Prostate gland (tissue), 2 donors: ENCODE measurements around the gene DMD. TPM values are rescaled to one million over a fixed set of nuclear protein-coding genes. Genes with fewer than 3 reads are reported as not detected.

Experiments
- DNase-seq: peaks from one replicate; pipeline ENCODE4 v3.0.0-alpha.2; 2019; ENCODE audit warnings: low spot score
- H3K27ac ChIP-seq, 2 donors: fragments of 200-600 bp; sonication (generic); 2 replicates each; pipeline ENCODE4 v1.5.1; 2017 to 2019
- H3K27me3 ChIP-seq: fragments of 200-600 bp; sonication (generic); replicated peaks from 2 replicates; pipeline ENCODE4 v1.5.1; 2019; ENCODE audit not compliant: insufficient read depth
- H3K36me3 ChIP-seq, 2 donors: fragments of 200-600 bp; sonication (generic); 1 replicate in 1 of 2; 2 replicates in 1 of 2; pipeline versions ENCODE4 v1.5.1 to v1.8.1; 2017 to 2019
- H3K4me1 ChIP-seq: fragments of 200-600 bp; sonication (generic); replicated peaks from 2 replicates; pipeline ENCODE4 v1.5.1; 2019
- H3K4me3 ChIP-seq, 2 donors: fragments of 200-600 bp; sonication (generic); 2 replicates each; pipeline ENCODE4 v1.5.1; 2017 to 2019
- H3K9me3 ChIP-seq: fragments of 200-600 bp; sonication (generic); 2 replicates; pipeline ENCODE4 v1.5.1; 2017
- POLR2A ChIP-seq: fragments of 450-650 bp; IDR thresholded peaks from one replicate; pipeline ENCODE4 v1.6.1; 2016; ENCODE audit warnings: antibody characterized with exemption, mild to moderate bottlenecking
- POLR2AphosphoS5 ChIP-seq: sonication (generic); formaldehyde crosslinking; IDR thresholded peaks from one replicate; pipeline ENCODE4 v1.6.1; 2017; ENCODE audit warnings: antibody characterized with exemption
- whole genome bisulfite sequencing: methylation state at CpG from one replicate; pipeline ENCODE4 v1.1.5; 2018; 5-methylcytosine and 5-hydroxymethylcytosine counted together
- intact Hi-C: fragments of 100-400 bp; cut with DNase I; formaldehyde crosslinking; loops from one replicate; pipeline ENCODE4 v1.14.2; 2022
- total RNA-seq, 2 donors: library from RNA; depleted of rRNA; stranded (reverse); fragments of >200 nt; gene quantifications; one replicate each; pipeline ENCODE4 v1.1.0, GENCODE V29; 2016
- TF ChIP-seq, protein P1 (sequence below), 4 experiments: fragments of 200-600 bp in 2 of 4; fragments of 450-650 bp in 2 of 4; sonication (generic) in 2 of 4; IDR thresholded peaks; 1 replicate in 3 of 4; 2 replicates in 1 of 4; pipeline ENCODE4 v1.5.1; 2016 to 2019; ENCODE audit warnings: antibody characterized with exemption in 4 of 4, mild to moderate bottlenecking in 2 of 4, moderate library complexity in 2 of 4

DMD gene
- total RNA-seq, 2 donors from 2014 or later = 17.6 to 34.8 TPM

DNA sequence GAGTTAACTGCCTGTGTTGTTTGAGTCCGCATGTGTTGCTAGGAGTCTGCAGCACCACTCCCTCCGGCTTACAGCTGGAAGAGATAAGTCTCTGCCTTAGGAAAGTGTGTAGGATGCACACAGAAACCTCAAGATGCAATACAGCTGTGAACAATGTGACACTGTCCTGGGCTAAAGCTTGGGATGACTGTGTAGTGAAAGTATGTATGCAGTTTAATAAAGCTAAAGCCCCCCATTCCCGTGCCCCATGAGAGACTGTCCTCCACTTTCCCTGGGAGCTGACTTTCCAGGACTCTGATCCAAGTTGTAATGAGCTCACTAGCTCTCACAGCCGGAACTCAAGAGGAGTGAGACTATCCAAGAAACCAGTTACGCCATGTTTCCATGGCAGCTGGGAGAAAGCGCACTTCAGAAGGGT is 1982.9 kb downstream of the DMD start:
- Histone ChIP-seq H3K27me3 (no peaks in the 10 kb centered on the region), H3K4me1 (no peaks in the 10 kb centered on the region), H3K36me3 (no peaks in the 10 kb centered on the region), H3K9me3 (no peaks in the 10 kb centered on the region), H3K27ac (no peak overlapping the region), H3K4me3 (no peak overlapping the region)
- 53% methylated on average over 6 of the region's 6 CpGs for WGBS
- intact Hi-C loops = no loop called here
- DNase-seq = no peak
- TF ChIP-seq POLR2A = no peak
- TF ChIP-seq POLR2AphosphoS5 = no peak
- TF ChIP-seq, protein P1, sequence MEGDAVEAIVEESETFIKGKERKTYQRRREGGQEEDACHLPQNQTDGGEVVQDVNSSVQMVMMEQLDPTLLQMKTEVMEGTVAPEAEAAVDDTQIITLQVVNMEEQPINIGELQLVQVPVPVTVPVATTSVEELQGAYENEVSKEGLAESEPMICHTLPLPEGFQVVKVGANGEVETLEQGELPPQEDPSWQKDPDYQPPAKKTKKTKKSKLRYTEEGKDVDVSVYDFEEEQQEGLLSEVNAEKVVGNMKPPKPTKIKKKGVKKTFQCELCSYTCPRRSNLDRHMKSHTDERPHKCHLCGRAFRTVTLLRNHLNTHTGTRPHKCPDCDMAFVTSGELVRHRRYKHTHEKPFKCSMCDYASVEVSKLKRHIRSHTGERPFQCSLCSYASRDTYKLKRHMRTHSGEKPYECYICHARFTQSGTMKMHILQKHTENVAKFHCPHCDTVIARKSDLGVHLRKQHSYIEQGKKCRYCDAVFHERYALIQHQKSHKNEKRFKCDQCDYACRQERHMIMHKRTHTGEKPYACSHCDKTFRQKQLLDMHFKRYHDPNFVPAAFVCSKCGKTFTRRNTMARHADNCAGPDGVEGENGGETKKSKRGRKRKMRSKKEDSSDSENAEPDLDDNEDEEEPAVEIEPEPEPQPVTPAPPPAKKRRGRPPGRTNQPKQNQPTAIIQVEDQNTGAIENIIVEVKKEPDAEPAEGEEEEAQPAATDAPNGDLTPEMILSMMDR (IDR thresholded peaks at IDR 0.05) = no peak

DNA sequence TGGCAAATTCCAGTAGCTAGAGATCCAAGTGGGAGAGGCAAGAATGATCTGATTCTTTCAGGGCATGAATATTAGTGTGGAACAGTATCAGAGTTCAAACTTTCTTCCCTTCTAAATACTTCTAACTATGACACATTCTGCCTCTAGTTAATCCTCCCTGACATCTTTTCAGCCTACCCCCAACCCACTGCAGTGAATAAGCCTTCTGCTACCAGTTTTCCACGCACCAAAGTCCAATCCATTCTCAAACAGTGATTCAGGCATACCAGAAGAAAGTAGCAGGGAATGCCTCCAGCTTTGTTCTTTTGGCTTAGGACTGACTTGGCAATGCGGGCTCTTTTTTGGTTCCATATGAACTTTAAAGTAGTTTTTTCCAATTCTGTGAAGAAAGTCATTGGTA is 1984.1 kb downstream of the DMD start:
- intact Hi-C loops = no loop called here
- Histone ChIP-seq H3K9me3 (no peaks in the 10 kb centered on the region), H3K27me3 (no peaks in the 10 kb centered on the region), H3K4me3 (no peak overlapping the region), H3K27ac (no peak overlapping the region), H3K36me3 (no peaks in the 10 kb centered on the region), H3K4me1 (no peaks in the 10 kb centered on the region)
- no peak for TF ChIP-seq POLR2A
- WGBS = 92% methylated on average over 2 of the region's 2 CpGs
- DNase-seq = no peak

DNA sequence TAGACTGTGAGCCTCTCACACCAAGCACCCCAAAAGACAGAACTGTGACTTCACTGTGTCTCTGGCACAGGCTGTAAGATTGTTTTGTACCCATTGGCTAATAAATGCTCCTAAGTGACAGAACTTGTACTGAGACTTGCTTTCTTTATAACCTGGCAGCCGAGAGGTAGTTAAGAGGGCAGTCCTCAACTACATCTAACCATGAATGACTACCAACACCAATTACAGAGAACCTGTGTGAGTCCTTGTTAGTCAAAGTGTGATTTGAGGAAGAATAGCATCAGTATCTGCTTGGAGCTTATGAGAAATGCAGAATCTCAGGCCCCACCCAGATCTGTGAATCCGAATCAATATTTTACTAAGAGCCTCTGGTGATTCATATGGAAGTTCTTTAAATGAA is 1985.5 kb downstream of the DMD start:
- 93% methylated on average over 2 of the region's 2 CpGs for WGBS
- no peak overlapping the region for H3K4me3 ChIP-seq
- no peaks in the 10 kb centered on the region for H3K36me3 ChIP-seq
- no peaks in the 10 kb centered on the region for H3K9me3 ChIP-seq
- H3K27ac ChIP-seq = no peak overlapping the region
- intact Hi-C loops = no loop called here
- no peaks in the 10 kb centered on the region for H3K27me3 ChIP-seq
- H3K4me1 ChIP-seq = no peaks in the 10 kb centered on the region
- TF ChIP-seq POLR2A (no peak), POLR2AphosphoS5 (no peak)
- TF ChIP-seq, protein P1 (IDR thresholded peaks at IDR 0.05) = no peak
- no peak for DNase-seq

DNA sequence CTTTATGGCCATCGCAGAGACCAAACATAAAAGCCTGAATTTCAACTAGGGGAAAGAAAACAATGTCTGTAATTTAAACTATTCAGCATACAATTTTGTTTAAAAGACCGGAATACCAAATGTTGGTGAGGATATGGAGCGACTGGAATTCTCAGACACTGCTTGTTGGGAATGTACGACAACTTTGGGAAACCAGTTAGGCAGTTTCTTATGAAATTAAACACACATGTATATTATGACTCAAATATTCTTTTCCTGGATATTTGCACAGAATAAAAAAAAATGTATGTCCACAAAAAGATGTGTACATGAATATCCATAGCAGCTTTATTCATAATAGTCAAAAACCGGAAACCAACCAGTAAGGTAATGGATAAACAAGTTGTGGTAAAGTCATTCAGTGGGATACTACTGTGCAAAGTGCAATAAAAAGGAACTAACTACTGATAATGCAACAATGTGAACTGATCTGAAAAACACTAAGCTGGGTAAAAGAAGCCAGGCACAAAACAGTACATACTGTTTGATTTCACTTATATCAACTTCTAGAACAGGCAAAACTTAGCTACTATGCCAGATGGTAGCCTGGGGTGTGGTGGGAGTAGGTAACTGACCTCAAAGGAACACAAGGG is 1986.9 kb downstream of the DMD start:
- H3K4me1 ChIP-seq = no peaks in the 10 kb centered on the region
- no peak overlapping the region for H3K27ac ChIP-seq
- H3K36me3 ChIP-seq = no peaks in the 10 kb centered on the region
- WGBS = 89% methylated on average over 5 of the region's 5 CpGs
- TF ChIP-seq, protein P1 (IDR thresholded peaks at IDR 0.05) = no peak
- no peak for TF ChIP-seq POLR2A
- no peak for TF ChIP-seq POLR2AphosphoS5
- no peak for DNase-seq
- no peak overlapping the region for H3K4me3 ChIP-seq
- intact Hi-C loops = no loop called here
- no peaks in the 10 kb centered on the region for H3K9me3 ChIP-seq
- H3K27me3 ChIP-seq = no peaks in the 10 kb centered on the region

DNA sequence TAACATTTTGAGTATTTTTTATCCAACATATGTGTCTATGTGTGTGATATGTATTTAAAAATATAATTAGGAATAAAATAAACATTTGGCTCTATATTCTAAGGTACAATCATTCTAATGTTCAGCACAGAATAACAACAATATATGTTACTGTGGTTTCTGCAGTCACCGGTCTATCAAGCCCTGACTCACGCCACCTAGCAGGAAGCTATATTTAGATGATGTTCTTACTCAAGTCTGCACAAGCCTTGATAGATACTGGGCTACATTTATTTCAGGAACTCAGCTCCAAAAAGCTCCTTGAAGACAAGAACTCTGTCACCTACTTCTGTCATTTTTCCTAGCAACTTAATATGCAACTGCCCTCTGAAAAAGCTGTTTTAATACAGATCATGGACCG is 1987.5 kb downstream of the DMD start:
- no peaks in the 10 kb centered on the region for H3K4me1 ChIP-seq
- whole genome bisulfite sequencing = 37% methylated on average over 3 of the region's 3 CpGs
- H3K36me3 ChIP-seq = no peaks in the 10 kb centered on the region
- DNase-seq = no peak
- no peak overlapping the region for H3K27ac ChIP-seq
- TF ChIP-seq POLR2AphosphoS5 (no peak), POLR2A (no peak)
- H3K4me3 ChIP-seq = no peak overlapping the region
- intact Hi-C loops = no loop called here
- H3K9me3 ChIP-seq = no peaks in the 10 kb centered on the region
- no peaks in the 10 kb centered on the region for H3K27me3 ChIP-seq

DNA sequence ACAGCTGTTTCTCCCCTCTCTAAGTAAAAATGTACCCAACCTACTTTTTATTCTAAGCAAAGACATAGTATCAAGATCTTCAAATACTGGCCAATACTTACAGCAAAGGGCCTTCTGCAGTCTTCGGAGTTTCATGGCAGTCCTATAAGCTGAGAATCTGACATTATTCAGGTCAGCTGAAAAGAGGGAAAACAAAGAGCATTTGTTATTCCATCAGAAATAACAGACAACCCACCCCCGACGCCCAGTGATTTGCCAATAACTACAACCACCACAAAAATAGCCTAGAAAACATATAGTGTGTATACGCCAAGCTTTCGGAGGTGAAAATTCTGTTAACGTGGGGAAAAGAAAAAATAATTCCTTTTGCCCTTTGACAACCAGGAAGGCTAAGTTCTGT is 1988.4 kb downstream of the DMD start:
- DNase-seq = no peak
- Histone ChIP-seq H3K27me3 (no peaks in the 10 kb centered on the region), H3K9me3 (no peaks in the 10 kb centered on the region), H3K36me3 (no peaks in the 10 kb centered on the region), H3K4me1 (no peaks in the 10 kb centered on the region), H3K27ac (no peak overlapping the region), H3K4me3 (no peak overlapping the region)
- TF ChIP-seq POLR2A (no peak), POLR2AphosphoS5 (no peak)
- TF ChIP-seq, protein P1 (IDR thresholded peaks at IDR 0.05) = no peak
- intact Hi-C loops = no loop called here
- WGBS = 76% methylated on average over 6 of the region's 6 CpGs
